ENCODE results near the gene HPCAL1.

HPCAL1 gene

GRCh38 chr2:10359246-10359645, 56.5 kb downstream of the HPCAL1 start:
- no peak for DNase-seq (ENCODE audit: low read depth)
- TF ChIP-seq, protein P1, sequence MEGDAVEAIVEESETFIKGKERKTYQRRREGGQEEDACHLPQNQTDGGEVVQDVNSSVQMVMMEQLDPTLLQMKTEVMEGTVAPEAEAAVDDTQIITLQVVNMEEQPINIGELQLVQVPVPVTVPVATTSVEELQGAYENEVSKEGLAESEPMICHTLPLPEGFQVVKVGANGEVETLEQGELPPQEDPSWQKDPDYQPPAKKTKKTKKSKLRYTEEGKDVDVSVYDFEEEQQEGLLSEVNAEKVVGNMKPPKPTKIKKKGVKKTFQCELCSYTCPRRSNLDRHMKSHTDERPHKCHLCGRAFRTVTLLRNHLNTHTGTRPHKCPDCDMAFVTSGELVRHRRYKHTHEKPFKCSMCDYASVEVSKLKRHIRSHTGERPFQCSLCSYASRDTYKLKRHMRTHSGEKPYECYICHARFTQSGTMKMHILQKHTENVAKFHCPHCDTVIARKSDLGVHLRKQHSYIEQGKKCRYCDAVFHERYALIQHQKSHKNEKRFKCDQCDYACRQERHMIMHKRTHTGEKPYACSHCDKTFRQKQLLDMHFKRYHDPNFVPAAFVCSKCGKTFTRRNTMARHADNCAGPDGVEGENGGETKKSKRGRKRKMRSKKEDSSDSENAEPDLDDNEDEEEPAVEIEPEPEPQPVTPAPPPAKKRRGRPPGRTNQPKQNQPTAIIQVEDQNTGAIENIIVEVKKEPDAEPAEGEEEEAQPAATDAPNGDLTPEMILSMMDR (IDR thresholded peaks at IDR 0.05; ENCODE audit: low read depth, low read length, missing control alignments), result no peak
- no peak overlapping the region for H3K4me3 ChIP-seq (ENCODE audit: low read depth, low read length)

DNA sequence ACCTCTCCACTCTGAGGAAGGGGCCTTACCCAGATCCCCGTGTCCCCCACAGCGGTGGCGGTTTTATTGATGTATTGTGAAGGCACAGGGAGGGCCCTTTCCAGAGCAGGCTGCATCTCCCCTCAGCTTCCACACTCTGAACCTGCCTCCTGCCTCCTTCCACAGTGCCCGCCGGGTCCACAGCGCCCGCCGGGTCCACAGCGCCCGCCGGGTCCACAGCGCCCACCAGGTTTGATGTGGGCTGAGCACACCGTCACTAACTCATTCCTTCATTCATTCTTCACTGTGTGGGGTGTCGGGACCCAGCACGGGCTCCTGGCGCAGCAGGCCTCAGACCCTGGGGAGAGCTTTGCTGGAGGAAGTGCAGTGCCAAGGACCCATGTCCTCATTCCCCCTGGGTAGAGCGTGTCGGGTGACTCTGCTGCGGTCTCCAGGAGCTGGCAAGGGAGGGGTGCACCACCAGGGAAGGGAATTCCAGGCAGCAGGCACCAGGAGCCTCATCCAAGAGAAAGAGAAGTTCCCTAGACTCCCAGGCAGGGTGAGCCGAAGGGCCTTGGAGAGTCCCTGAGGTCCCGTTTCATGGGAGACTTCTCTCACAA, 57.1 kb downstream of the HPCAL1 start:
- TF ChIP-seq, protein P1 (IDR thresholded peaks at IDR 0.05; ENCODE audit: low read depth, low read length, missing control alignments), result no peak
- DNase-seq (ENCODE audit: low read depth), result no peak
- H3K4me3 ChIP-seq (ENCODE audit: low read depth, low read length), result no peak overlapping the region

DNA sequence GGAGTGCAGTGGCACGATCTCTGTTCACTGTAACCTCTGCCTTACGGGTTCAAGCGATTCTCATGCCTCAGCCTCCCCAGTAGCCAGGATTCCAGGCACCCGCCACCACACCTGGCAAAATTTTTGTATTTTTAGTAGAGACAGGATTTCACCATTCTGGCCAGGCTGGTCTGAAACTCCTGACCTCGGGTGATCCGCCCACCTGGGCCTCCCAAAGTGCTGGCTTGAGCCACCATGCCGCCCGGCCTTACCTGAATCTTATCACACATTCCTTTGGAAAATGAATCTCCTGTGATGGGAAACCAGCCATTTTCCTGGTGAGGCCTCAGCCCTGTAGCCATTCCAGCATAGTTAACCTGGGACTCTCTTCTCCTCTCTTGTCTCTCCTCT, 57.8 kb downstream of the HPCAL1 start:
- no peak overlapping the region for H3K4me3 ChIP-seq (ENCODE audit: low read depth, low read length)
- no peak for DNase-seq (ENCODE audit: low read depth)
- TF ChIP-seq, protein P1 (IDR thresholded peaks at IDR 0.05; ENCODE audit: low read depth, low read length, missing control alignments), result no peak

DNA sequence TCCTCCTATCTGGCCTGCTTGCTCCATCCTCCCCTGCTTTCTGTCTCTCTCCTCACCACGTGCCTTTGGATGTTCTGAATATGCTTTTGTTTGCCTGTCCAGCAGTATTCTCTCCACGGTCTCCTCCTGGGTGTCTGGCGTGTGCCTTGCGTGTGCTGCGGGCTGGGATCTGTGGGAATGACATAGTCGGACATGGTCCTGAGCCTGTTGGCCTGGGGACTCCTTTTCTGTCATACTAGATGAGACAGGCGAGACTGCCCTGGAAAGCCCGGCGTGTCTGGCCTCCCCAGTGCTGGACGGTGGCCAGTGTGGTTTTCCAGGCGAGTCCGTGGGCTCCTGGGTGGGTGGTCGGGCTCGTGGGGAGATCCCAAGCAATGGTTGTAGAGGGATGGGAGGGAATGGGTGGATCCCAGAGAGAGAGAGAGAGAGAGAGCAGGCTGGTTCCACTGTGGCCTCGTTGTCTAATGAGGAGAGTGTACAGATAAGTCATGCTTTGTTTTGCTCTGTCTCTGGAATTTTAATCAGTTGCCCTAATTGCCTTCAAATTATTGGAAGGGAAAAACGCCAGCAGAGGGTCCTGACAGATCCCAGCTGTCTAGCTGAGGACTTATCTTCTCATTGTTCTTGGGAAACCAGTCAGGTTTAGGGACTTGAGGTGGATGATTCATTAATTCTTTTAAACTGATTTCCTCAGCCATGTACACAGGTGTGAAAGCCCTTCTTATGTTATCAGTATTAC, 58.3 kb downstream of the HPCAL1 start:
- no peak for DNase-seq (ENCODE audit: low read depth)
- TF ChIP-seq, protein P1 (IDR thresholded peaks at IDR 0.05; ENCODE audit: low read depth, low read length, missing control alignments), result no peak
- H3K4me3 ChIP-seq (ENCODE audit: low read depth, low read length), result no peak overlapping the region

DNA sequence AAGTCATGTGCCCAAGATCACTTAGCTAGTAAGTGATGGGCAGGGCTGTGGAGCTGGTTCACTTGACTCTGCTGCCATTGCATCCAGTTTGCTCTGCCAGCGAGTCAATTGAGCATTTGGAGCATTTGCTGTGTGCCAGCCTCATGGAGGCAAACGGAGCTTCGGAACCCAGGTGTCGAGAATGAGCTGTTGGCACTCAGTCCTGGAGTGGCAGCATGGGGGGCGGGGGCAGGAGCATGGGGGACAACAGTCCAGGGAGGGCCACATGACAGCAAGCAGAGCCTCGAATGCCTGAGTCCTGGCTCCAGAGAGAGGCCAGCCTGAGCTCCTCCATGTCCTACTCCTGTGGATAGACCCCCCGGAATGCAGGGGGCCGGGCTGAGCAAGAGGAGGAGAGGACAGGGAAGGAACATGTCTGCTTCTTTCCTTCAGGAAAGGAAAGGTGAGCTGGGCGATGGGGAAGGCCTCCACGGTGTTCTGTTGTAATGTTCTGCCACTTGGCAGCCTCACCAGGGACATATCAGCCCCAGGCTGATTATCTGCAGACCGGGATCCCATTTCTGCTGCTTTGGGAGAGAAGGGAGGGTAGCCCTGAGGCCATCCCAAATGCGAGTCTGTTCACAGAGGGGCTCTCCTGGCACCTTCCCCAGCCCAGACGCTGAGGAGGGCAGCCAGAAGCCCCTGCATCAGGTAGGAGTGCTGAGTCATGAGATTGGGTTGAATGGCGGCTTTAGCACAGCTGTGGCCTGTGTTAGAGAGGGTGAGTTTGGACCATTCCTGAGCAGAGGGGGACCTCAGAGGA, 59.6 kb downstream of the HPCAL1 start:
- H3K4me3 ChIP-seq (ENCODE audit: low read depth, low read length), result no peak overlapping the region
- DNase-seq (ENCODE audit: low read depth), result no peak
- TF ChIP-seq, protein P1 (IDR thresholded peaks at IDR 0.05; ENCODE audit: low read depth, low read length, missing control alignments), result no peak

DNA sequence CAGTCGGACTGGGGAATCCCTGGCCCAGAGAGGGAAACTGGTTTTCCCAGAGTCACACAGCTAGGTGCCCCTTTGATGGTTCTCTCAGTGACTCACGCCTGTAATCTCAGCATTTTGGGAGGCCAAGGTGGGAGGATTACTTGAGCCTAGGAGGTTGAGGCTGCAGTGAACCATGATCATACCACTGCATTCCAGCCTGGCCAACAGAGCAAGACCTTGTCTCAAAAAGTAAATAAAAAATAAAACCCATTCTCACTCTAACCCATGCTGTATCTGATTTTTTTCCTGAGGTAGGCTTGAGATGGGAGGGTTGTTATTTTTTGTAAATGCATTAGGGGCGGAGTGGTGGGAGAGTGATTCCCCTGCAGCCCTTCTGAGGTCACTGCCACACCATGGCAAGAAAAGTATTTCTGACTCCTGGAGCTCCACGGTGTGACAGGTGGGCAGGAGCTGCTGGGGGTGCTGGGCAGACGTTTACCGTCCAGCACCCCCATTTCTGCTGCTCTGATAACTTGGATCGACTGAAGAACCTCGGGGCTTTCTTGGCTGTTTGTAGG, 60.3 kb downstream of the HPCAL1 start:
- H3K4me3 ChIP-seq (ENCODE audit: low read depth, low read length), result no peak overlapping the region
- DNase-seq (ENCODE audit: low read depth), result no peak
- TF ChIP-seq, protein P1 (IDR thresholded peaks at IDR 0.05; ENCODE audit: low read depth, low read length, missing control alignments), result no peak

Data from GM12864 (cell line).